Neutrophil (primary cell): Measurements from ENCODE around the gene STPG1.

ENCODE experiments used
- H3K27ac ChIP-seq: fragments of 200-600 bp; sonication (generic); 2 replicates; pipeline ENCODE4 v1.5.1; 2016; ENCODE audit warnings: mild to moderate bottlenecking, moderate library complexity
- H3K27me3 ChIP-seq: fragments of 200-600 bp; sonication (generic); 2 replicates; pipeline ENCODE4 v1.6.0; 2016; ENCODE audit warnings: mild to moderate bottlenecking
- H3K36me3 ChIP-seq: fragments of 200-600 bp; sonication (generic); 2 replicates; pipeline ENCODE4 v1.5.1; 2017
- H3K4me1 ChIP-seq, 2 experiments: fragments of 200-600 bp in 1 of 2; sonication (generic) in 1 of 2; 1 replicate in 1 of 2; 2 replicates in 1 of 2; pipeline versions ENCODE4 v1.5.1 to v1.6.1; 2013 to 2016; ENCODE audit warnings: low read depth in 1 of 2, low read length in 1 of 2, mild to moderate bottlenecking in 1 of 2, moderate library complexity in 1 of 2; ENCODE audit not compliant: control insufficient read depth in 1 of 2, insufficient read depth in 1 of 2
- H3K4me3 ChIP-seq, 2 experiments: fragments of 200-600 bp in 1 of 2; sonication (generic) in 1 of 2; 1 replicate in 1 of 2; 2 replicates in 1 of 2; pipeline ENCODE4 v1.5.1; 2013 to 2016; ENCODE audit warnings: low read depth in 1 of 2, low read length in 1 of 2, mild to moderate bottlenecking in 1 of 2, moderate library complexity in 1 of 2
- H3K9me3 ChIP-seq: fragments of 200-600 bp; sonication (generic); 2 replicates; pipeline ENCODE4 v1.5.1; 2016
- CTCF ChIP-seq: fragments of 200-600 bp; sonication (generic); IDR thresholded peaks from 2 replicates; pipeline ENCODE4 v1.5.1; 2016; ENCODE audit warnings: antibody characterized with exemption

Gene STPG1

GRCh38 chr1:24321126-24321525, 92.5 kb downstream of the STPG1 start:
- Histone ChIP-seq H3K36me3 (no peaks in the 10 kb centered on the region), H3K4me1 (peaks cover 12 to 30% of the 10 kb centered on the region in 2 experiments), H3K9me3 (no peaks in the 10 kb centered on the region), H3K27ac (no peak overlapping the region), H3K27me3 (peaks cover 98% of the 10 kb centered on the region), H3K4me3 (peak overlapping the region; percentile 61 to 71)
- no peak for TF ChIP-seq CTCF

DNA sequence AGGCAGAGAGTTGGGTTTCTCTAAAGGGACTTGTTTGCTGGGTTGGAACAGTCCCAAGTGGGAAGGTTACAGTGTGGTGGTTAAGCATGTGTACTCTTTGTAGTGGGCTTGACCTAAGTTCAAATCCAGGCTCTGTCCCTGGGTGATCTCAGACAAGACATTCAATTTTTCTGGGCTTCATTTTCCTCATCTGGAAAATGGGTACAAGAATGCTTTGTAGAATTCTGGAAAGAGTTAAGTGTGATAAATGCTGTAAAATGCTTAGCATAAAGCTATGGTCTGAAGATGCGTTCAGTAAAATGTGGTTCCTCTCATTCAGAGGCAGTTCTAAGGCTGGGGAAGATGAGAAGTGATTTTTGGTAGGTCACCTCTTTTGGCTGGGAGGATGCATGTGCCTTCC, 93.6 kb downstream of the STPG1 start:
- no peak for TF ChIP-seq CTCF
- no peak overlapping the region for H3K4me3 ChIP-seq
- no peaks in the 10 kb centered on the region for H3K36me3 ChIP-seq
- no peak overlapping the region for H3K27ac ChIP-seq
- peaks cover 12 to 30% of the 10 kb centered on the region in 2 experiments for H3K4me1 ChIP-seq
- H3K9me3 ChIP-seq = no peaks in the 10 kb centered on the region
- peaks cover 92% of the 10 kb centered on the region for H3K27me3 ChIP-seq

DNA sequence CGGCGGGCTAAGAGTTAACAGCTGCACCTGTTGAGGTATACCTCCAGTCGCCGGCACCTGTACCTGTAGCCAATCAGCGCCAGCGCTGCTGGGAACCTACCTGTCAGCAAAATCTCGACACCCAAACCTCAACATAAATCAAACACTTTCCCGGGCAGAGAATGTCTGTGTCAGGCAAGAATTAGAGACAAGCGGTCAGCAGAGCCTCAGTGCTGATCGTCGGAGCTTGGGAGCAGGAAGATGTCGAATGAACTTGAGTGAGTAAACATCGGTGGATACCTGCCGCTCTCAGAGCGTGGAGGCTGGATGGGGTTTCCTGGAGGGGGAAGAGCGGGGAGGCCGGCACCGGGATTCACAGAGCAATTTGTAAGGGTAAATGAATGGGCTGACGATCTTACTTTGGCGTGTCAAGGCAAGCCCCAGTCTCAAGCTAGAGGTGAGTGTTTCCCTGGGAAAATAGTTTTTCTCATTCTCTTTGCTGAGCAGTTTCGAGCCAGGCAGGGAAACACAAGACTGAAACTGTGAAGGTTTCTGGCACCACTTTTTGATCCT, 94.2 kb downstream of the STPG1 start, which contains the start of gene GRHL3:
TSS of gene GRHL3 (plus strand) at position 46 of the 552 bp plus-strand sequence. CDS start at position 241, 195 bp downstream.
- Histone ChIP-seq H3K27ac (no peak within 1 kb of the TSS), H3K27me3 (peaks cover 87% of the 10 kb centered on the region), H3K9me3 (no peaks in the 10 kb centered on the region), H3K4me3 (no peak within 1 kb of the TSS), H3K36me3 (no peaks in the 10 kb centered on the region), H3K4me1 (peaks cover 12 to 30% of the 10 kb centered on the region in 2 experiments)
- TF ChIP-seq CTCF = no peak

DNA sequence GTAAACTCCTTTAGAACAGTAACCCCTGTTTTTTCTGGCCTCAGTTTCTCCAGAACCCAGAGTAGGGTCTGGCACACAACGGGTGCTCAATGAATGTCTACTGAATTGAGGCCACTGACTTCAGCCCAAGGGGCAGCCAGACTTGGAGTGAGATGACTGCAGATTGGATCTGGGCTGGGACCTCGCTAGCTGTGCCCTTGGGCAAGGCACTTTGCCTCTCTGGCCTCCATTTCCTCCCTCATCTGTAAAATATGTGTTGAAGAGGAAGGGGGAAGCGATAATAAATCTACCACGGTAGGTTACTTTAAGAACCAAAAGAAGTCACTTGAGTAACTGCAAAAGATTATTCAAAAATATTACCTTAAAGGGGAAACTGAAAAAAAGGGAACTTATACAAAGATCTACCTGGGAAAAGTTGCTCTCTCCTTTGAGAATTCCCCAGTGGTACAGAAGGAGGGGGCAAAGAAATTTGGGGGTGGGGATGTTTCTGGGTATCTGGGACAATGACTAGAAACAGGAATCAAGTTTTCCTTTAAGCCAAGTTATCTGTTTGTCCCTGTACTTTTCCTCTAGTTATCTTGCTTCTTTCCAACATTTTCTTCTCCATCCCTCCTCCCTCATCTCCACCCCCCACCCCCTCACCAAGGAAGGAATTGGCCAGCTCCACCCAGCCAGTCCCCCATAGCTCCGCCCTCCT, 94.8 kb downstream of the STPG1 start:
- no peak for TF ChIP-seq CTCF
- no peaks in the 10 kb centered on the region for H3K9me3 ChIP-seq
- no peaks in the 10 kb centered on the region for H3K36me3 ChIP-seq
- H3K4me3 ChIP-seq = no peak overlapping the region
- peaks cover 80% of the 10 kb centered on the region for H3K27me3 ChIP-seq
- H3K4me1 ChIP-seq = peaks cover 12 to 30% of the 10 kb centered on the region in 2 experiments
- H3K27ac ChIP-seq = no peak overlapping the region

GRCh38 chr1:24317956-24318614, 95.5 kb downstream of the STPG1 start:
- Histone ChIP-seq H3K4me1 (peaks cover 12 to 30% of the 10 kb centered on the region in 2 experiments), H3K9me3 (no peaks in the 10 kb centered on the region), H3K4me3 (no peak overlapping the region), H3K36me3 (no peaks in the 10 kb centered on the region), H3K27ac (no peak overlapping the region), H3K27me3 (peaks cover 73% of the 10 kb centered on the region)
- no peak for TF ChIP-seq CTCF
